ENCODE measurements around the gene ANO8. TPM values are rescaled to one million over a fixed set of nuclear protein-coding genes. Genes with fewer than 3 reads are reported as not detected.

ANO8 gene, protein sequence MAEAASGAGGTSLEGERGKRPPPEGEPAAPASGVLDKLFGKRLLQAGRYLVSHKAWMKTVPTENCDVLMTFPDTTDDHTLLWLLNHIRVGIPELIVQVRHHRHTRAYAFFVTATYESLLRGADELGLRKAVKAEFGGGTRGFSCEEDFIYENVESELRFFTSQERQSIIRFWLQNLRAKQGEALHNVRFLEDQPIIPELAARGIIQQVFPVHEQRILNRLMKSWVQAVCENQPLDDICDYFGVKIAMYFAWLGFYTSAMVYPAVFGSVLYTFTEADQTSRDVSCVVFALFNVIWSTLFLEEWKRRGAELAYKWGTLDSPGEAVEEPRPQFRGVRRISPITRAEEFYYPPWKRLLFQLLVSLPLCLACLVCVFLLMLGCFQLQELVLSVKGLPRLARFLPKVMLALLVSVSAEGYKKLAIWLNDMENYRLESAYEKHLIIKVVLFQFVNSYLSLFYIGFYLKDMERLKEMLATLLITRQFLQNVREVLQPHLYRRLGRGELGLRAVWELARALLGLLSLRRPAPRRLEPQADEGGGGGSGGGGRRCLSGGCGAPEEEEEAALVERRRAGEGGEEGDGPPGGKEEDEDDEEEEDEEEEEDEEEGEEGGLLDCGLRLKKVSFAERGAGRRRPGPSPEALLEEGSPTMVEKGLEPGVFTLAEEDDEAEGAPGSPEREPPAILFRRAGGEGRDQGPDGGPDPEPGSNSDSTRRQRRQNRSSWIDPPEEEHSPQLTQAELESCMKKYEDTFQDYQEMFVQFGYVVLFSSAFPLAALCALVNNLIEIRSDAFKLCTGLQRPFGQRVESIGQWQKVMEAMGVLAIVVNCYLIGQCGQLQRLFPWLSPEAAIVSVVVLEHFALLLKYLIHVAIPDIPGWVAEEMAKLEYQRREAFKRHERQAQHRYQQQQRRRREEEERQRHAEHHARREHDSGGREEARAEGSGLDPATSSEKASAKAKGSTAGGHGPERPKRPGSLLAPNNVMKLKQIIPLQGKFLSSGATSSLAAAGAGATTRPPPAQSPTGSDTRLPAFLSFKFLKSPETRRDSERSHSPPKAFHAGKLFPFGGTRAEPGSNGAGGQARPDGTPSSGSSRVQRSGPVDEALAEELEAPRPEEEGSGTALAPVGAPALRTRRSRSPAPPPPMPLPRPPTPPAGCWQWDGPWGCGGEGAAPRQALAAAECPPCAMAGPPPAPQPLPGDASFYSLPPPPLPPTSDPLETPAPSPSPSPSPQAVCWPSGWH
- 5.4 and 6.3 TPM in 2 replicates for total RNA-seq

DNA sequence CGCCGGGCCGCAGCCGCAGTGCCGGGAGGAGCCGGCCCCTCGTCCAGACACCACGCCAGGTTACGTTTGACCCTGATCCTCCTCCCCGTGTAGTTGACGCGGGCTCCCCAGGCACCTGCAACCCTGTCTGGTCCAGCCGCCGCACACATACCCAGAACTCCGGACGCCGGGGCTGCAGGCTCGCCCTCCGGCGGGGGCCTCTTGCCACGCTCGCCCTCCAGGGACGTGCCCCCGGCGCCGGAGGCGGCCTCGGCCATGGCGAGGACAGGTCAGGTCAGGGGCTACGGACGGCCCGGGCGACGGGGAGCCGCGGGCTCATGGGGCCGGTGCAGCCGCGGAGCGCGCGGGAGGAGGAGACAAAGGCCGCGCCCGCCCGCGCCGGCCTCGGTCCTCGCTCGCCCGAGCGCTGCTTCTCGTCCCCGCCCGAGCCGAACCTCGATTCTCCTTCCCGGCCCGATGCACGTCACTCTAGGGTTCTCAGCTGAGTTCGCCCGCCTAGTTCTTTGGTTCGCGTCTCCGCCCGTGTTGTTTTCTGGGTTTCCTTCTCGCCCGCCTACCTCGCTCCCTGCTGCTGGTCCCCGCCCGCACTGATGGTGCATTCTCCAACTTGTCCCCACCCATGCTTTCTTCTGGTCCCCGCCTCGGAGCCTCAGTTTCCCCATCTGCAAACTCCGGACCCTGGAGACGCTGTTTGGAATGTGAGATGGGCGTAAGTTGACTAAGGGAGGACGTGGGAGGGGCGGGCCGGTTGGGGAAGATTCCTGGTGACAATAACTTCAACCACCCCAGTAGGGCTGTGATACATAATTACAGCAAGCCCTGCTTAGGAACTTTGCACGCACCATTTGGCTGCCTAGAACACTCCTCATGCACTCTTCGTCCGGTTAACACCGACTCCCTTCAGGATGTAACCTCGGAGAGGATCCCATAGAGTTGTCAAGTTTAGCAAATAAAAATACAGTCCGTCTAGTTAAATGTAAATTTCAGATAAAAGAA is at the start of gene ANO8:
ANO8 (minus strand) TSS at position 442 of the 996 bp plus-strand sequence; CDS start at position 257, 185 bp downstream.

DNA sequence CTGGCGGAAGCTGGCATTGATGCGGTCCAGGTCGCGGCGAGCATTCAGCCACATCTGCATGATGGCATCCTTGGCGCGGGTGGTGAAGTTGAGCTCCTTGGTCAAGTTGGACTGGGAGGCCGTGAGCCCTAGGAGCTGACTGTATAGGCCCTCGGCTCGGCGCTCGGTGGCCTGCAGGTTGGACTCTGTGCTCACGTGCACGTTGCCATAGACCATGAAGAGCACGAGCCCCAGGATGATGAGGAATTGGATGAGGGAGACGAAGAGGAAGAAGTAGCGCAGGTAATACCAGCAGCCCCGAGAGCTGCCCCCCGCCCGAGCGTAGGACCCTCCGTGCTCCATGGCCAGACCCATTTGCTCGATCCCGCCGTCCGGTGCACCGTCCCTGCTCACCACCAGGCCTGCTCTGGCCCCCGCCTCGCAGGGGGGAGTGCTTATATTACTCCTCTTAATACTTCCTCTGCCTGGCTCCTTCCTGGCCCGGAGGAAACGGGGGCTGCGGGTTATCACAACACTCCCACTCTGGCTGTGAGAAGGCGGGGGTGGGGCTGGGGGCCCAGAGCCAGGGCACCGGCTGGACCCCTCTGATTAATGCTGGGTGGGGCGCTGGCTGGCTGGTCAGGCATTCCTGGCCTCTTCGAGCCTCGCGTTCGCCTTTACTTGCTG is 42.4 kb upstream of the ANO8 start, which contains the start of gene PLVAP:
PLVAP (minus strand) TSS at position 408 of the 666 bp plus-strand sequence; CDS start at position 354, 54 bp downstream.

DNA sequence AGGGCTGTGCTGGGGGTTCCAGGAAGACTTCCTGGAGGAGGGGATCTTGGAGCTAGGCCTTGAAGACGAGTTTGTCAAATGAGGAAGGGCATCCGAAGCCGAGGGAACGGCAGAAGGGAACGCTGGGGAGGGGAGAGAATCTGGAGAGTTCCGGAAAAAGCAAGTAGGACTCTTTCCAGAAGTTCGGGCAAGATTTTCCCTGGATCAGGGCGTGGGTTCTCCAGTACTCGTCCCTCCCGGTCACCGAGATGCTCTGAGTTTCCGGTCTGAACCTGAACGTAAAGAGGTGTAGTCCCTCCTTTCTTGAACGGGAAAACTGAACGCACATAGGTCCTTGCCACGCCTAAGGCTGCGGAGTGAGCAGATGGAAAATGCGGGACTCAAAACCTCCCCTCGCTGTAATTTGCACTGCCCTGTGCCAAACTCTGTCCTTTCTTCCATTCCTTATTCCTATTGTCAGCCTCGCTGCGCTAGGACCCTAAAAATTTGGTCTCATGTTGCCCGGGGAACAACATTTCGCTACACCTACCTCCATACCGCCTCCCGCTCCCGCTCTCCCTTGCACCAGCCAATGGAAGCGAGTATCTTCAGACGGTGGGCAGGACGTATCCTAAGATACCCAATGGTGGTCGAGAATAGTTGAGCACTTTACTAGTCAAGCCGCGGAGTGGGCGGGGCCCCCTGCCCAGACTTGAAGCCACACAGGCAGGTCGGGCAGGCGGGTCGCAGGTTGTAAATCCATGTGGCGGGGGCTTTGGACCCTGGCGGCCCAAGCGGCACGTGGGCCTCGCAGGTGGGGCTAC is 2.4 kb upstream of the ANO8 start, which contains the start of gene GTPBP3:
GTPBP3 (plus strand) TSS at position 682 of the 803 bp plus-strand sequence; CDS start at position 741, 59 bp downstream.

DNA sequence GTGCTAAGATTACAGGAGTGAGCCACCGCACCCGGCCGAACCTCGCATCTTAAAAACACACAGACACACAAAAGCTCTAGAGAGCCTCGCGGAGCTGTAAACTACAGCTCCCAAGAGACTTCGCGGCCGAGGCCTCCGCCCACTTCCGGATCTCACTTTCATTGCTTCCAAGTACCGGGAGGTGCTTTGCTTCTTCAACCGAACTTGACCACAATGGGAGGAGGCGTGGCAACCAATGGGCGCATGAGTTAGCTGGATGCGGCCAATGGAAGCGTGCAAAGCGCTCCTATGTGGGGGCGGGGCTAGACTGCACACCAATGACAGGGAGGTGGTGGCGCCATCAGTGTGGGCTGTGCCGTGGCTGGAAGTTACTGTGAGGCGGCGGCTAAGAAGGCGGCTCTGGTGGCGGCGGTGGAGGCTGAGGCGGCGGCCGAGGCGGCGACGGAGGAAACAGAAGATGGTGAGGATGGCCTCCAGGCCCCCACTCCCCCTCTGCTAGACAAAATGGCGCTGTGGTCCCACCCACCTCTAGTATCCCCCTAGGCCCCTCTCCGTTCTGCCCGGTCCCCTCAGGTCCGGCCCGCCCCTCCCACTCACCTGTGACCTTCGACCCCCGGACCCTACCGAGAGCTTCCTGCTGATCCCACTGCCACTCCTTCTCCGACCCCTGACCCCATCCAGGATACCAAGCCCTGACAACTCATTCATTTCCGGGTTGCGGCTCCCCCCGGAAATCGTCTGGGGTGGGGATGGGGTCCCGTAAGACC is 25.3 kb downstream of the ANO8 start, which contains the start of gene DDA1:
DDA1 (plus strand) TSS at position 366 of the 767 bp plus-strand sequence; CDS start at position 458, 92 bp downstream.

DNA sequence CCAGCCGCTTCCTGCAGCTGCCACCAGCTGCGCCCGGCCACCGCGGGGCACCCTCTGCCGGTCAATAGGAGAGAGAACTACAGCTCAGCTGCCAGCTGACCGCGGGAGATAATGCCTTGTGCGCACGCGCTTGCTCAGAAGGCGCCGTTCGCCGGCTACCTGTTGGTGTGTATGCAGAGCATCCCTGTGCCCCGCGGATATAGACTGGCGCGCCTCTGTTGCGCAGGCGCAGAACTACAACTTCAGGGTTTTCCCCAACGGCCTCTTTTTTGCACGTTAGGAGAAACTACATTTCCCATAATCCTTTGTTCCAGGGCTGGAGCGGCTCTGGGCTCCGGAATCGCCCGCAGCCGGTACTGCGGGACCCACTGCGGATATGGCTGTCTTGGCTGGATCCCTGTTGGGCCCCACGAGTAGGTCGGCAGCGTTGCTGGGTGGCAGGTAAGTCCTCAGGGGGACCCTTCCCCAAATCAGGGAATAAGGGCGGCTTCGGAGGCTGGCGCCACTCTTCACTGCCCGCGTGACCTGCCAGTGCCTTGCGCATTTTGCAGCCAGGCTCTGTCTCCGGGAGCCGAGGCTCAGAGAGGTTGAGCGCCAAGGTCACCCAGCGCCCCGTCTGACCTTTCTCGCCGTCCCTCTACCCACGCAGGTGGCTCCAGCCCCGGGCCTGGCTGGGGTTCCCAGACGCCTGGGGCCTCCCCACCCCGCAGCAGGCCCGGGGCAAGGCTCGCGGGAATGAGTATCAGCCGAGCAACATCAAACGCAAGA is 29.0 kb downstream of the ANO8 start, which contains the start of gene MRPL34:
MRPL34 (plus strand) TSS at position 356 of the 768 bp plus-strand sequence; CDS start at position 377, 21 bp downstream.

DNA sequence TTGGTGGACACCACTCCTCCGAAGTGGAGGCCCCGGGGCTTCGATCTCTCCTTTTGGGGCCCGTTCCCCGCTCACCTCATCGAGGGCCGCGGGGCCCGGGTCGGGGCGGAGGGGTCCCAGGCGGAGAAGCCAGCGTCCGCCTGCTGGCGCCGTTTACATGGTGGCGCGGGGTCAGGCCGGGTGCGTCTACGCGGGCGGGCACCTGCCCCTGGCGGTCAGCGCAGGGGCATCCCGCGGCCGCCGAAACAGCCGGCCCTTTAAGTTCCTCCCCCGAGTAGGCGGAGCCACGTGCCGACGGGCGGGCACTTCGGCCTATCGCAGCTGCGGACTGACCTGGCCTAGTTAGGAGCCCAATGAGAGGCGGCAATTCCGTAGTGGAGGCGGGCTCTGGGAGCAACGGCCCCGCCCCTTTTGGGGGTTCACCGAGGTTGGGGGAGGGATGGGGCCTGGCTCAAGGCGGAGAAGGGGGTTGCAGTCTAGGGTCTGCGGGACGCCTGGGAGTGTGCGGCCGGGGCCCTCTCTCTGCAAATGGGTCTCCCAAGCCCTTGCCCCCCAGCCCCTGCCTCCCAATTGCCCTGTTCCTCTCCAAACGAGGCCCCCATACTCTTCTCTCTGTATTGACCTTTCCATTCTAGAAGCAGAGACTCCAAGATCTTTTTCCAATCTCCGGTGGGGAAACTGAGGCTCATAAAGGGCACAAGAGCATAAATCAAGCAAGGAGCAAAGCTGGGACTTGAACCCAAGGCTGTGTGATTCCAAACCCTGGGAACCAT is 31.3 kb downstream of the ANO8 start, which contains the start of gene ABHD8:
ABHD8 (minus strand) TSS at position 259 of the 773 bp plus-strand sequence. CDS start 1,809 bp downstream, outside the sequence.

DNA sequence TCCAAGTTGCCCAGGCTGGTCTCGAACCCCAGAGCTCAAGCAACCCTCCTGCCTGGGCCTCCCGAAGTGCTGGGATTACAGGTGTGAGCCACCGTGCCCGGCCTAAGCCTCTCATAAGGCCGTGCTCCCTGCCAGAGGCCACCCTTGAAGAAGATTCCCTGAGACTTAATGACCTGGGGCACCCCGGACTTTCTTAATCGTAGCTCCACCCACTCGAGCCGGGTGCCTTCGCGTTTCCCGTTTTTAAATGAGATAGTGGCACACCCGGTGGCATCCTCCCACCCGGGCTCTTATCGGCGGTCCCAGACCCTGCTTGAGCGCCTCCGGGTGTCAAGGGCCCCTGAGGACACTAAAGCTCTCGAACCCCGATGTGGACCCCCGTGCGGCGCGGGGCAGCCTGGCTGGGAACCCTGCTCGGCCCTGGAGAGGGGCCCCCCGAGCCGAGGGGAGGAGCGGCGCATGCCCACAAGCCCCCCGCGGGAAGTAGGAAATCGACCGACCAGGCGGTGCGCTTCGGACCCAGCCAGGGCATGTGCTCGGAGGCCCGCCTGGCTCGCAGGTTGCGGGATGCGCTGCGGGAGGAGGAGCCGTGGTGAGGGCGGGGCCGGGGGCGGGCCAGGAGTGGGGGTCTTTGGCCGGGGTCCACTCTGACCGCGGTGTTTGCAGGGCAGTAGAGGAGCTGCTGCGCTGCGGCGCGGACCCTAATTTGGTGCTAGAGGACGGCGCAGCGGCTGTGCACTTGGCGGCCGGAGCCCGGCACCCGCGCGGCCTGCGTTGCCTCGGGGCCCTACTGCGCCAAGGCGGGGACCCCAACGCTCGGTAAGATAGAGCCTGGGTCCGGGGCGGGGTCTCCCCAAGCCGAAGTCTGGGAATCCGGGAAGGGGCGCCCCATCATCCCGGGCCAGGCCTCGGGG is 53.0 kb downstream of the ANO8 start, which contains the start of gene ANKLE1:
ANKLE1 (plus strand) TSS at position 511 of the 914 bp plus-strand sequence; CDS start at position 531, 20 bp downstream.

Other genes with a start within 250 kb of the ANO8 start
- 20.7 and 35.5 TPM in 2 replicates for gene USE1, start 119.5 kb downstream of the ANO8 start, total RNA-seq
- gene OCEL1, start 108.6 kb downstream of the ANO8 start, total RNA-seq = 1.8 and 5.0 TPM in 2 replicates
- gene NR2F6, start 88.9 kb downstream of the ANO8 start, total RNA-seq = 48.8 and 51.2 TPM in 2 replicates
- under 0.01 TPM in 1 of 2 replicates, not detected in the other for gene USHBP1, start 70.1 kb downstream of the ANO8 start, total RNA-seq
- 80.6 and 96.4 TPM in 2 replicates for gene BABAM1, start 67.4 kb downstream of the ANO8 start, total RNA-seq
- 0.44 and 1.00 TPM in 2 replicates for gene ANKLE1, start 53.0 kb downstream of the ANO8 start, total RNA-seq
- 10.8 and 20.4 TPM in 2 replicates for gene ABHD8, start 31.4 kb downstream of the ANO8 start, total RNA-seq
- gene MRPL34, start 29.0 kb downstream of the ANO8 start, total RNA-seq = 33.4 and 35.2 TPM in 2 replicates
- 16.2 and 25.8 TPM in 2 replicates for gene DDA1, start 25.3 kb downstream of the ANO8 start, total RNA-seq
- 16.9 and 27.0 TPM in 2 replicates for gene GTPBP3, start 2.7 kb upstream of the ANO8 start, total RNA-seq
- gene PLVAP, start 42.5 kb upstream of the ANO8 start, total RNA-seq = 0.22 and 0.50 TPM in 2 replicates
- not detected in 2 replicates for gene CCDC194, start 59.3 kb upstream of the ANO8 start, total RNA-seq
- gene BST2, start 70.8 kb upstream of the ANO8 start, total RNA-seq = 0.77 and 2.1 TPM in 2 replicates
- gene MVB12A, start 85.2 kb upstream of the ANO8 start, total RNA-seq = 36.7 and 38.1 TPM in 2 replicates
- gene TMEM221, start 113.8 kb upstream of the ANO8 start, total RNA-seq = 0.25 TPM in 1 of 2 replicates, not detected in the other
- gene NXNL1, start 126.1 kb upstream of the ANO8 start, total RNA-seq = not detected in 2 replicates
- 15.6 and 41.9 TPM in 2 replicates for gene SLC27A1, start 135.7 kb upstream of the ANO8 start, total RNA-seq
- 38.1 and 64.4 TPM in 2 replicates for gene PGLS, start 176.8 kb upstream of the ANO8 start, total RNA-seq
- 102 and 118 TPM in 2 replicates for gene COLGALT1, start 220.8 kb upstream of the ANO8 start, total RNA-seq

Measured in uterine smooth muscle cell (primary cell).